Central memory CD8-positive, alpha-beta T cell (primary cell): ENCODE data around the gene SUPT6H.

Source experiments
- ATAC-seq: fragments of 150-1000 bp; cut with Tn5 transposase; replicated peaks from 2 replicates; pipeline ENCODE4 v1.10.0; 2022; ENCODE audit warnings: mild to moderate bottlenecking, moderate FRiP score, moderate number of reproducible peaks; ENCODE audit not compliant: poor library complexity, severe bottlenecking; ENCODE audit errors: extremely low read depth
- DNase-seq, 2 donors: peaks; one replicate each; pipeline ENCODE4 v3.0.0; 2021; ENCODE audit warnings: low spot score in 2 of 2
- H3K27ac Mint-ChIP-seq: one replicate; pipeline ENCODE4 v1.8.0; 2022; ENCODE audit warnings: low read depth, mild to moderate bottlenecking, moderate library complexity, mixed read lengths
- H3K27me3 Mint-ChIP-seq: one replicate; pipeline ENCODE4 v1.8.0; 2022; ENCODE audit warnings: mixed read lengths
- H3K36me3 Mint-ChIP-seq: one replicate; pipeline ENCODE4 v1.8.0; 2022; ENCODE audit warnings: mild to moderate bottlenecking, moderate library complexity, mixed read lengths; ENCODE audit not compliant: insufficient read depth
- H3K4me1 Mint-ChIP-seq: one replicate; pipeline ENCODE4 v1.8.0; 2022; ENCODE audit warnings: mixed read lengths
- H3K4me3 Mint-ChIP-seq: one replicate; pipeline ENCODE4 v1.8.0; 2022; ENCODE audit warnings: mild to moderate bottlenecking, moderate library complexity, mixed read lengths
- H3K9me3 Mint-ChIP-seq: one replicate; pipeline ENCODE4 v1.8.0; 2022; ENCODE audit warnings: mixed read lengths

The SUPT6H gene

DNA sequence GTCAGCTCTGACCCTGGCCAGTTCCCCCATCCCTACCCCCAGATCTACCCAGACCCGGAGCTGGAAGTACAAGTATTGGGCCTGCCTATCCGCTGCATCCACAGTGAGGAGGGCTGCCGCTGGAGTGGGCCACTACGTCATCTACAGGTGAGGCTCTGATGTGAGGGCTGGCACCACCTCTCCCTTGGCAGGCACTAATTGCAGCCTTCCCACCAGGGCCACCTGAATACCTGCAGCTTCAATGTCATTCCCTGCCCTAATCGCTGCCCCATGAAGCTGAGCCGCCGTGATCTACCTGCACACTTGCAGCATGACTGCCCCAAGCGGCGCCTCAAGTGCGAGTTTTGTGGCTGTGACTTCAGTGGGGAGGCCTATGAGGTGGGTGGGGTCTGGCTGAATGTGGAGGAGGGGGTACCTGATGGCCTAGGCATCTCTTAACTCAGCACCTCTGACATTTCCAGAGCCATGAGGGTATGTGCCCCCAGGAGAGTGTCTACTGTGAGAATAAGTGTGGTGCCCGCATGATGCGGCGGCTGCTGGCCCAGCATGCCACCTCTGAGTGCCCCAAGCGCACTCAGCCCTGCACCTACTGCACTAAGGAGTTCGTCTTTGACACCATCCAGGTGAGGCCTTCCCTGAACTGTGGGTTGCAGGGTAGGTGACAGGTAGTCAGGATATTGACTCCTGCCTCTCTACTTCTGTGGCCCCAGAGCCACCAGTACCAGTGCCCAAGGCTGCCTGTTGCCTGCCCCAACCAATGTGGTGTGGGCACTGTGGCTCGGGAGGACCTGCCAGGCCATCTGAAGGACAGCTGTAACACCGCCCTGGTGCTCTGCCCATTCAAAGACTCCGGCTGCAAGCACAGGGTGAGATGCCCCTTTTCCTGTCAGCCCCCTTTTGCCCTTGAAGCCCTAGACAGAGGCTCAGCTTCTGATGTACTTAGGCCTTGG lies 86.1 kb downstream of the SUPT6H start:
- DNase-seq (no peak), ATAC-seq (no peak)
- H3K4me3 Mint-ChIP-seq = no peak overlapping the region
- no peaks in the 10 kb centered on the region for H3K27me3 Mint-ChIP-seq
- H3K4me1 Mint-ChIP-seq = peaks cover 21% of the 10 kb centered on the region
- peaks cover 17% of the 10 kb centered on the region for H3K36me3 Mint-ChIP-seq
- no peaks in the 10 kb centered on the region for H3K9me3 Mint-ChIP-seq
- H3K27ac Mint-ChIP-seq = peak overlapping the region; percentile 41

DNA sequence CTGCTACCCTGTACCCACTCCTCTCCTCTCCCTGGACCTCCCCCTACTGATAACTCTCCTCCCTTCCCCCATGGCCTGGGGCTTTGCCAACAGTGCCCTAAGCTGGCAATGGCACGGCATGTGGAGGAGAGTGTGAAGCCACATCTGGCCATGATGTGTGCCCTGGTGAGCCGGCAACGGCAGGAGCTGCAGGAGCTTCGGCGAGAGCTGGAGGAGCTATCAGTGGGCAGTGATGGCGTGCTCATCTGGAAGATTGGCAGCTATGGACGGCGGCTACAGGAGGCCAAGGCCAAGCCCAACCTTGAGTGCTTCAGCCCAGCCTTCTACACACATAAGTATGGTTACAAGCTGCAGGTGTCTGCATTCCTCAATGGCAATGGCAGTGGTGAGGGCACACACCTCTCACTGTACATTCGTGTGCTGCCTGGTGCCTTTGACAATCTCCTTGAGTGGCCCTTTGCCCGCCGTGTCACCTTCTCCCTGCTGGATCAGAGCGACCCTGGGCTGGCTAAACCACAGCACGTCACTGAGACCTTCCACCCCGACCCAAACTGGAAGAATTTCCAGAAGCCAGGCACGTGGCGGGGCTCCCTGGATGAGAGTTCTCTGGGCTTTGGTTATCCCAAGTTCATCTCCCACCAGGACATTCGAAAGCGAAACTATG lies 87.0 kb downstream of the SUPT6H start:
- Mint-ChIP-seq H3K36me3 (peaks cover 16% of the 10 kb centered on the region), H3K9me3 (no peaks in the 10 kb centered on the region), H3K4me3 (no peak overlapping the region), H3K27me3 (no peaks in the 10 kb centered on the region), H3K4me1 (peaks cover 21% of the 10 kb centered on the region), H3K27ac (peak overlapping the region; percentile 41)
- DNase-seq (no peak), ATAC-seq (no peak)

DNA sequence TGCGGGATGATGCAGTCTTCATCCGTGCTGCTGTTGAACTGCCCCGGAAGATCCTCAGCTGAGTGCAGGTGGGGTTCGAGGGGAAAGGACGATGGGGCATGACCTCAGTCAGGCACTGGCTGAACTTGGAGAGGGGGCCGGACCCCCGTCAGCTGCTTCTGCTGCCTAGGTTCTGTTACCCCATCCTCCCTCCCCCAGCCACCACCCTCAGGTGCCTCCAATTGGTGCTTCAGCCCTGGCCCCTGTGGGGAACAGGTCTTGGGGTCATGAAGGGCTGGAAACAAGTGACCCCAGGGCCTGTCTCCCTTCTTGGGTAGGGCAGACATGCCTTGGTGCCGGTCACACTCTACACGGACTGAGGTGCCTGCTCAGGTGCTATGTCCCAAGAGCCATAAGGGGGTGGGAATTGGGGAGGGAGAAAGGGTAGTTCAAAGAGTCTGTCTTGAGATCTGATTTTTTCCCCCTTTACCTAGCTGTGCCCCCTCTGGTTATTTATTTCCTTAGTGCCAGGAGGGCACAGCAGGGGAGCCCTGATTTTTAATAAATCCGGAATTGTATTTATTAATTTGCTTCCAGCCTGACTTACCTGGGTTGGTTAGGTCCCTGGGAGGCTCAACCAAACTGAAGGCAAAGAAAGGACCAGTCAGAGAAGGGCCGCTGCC lies 87.6 kb downstream of the SUPT6H start:
- no peaks in the 10 kb centered on the region for H3K27me3 Mint-ChIP-seq
- no peak overlapping the region for H3K4me3 Mint-ChIP-seq
- DNase-seq (no peak), ATAC-seq (no peak)
- peaks cover 18% of the 10 kb centered on the region for H3K4me1 Mint-ChIP-seq
- peaks cover 12% of the 10 kb centered on the region for H3K36me3 Mint-ChIP-seq
- no peaks in the 10 kb centered on the region for H3K9me3 Mint-ChIP-seq
- no peak overlapping the region for H3K27ac Mint-ChIP-seq

DNA sequence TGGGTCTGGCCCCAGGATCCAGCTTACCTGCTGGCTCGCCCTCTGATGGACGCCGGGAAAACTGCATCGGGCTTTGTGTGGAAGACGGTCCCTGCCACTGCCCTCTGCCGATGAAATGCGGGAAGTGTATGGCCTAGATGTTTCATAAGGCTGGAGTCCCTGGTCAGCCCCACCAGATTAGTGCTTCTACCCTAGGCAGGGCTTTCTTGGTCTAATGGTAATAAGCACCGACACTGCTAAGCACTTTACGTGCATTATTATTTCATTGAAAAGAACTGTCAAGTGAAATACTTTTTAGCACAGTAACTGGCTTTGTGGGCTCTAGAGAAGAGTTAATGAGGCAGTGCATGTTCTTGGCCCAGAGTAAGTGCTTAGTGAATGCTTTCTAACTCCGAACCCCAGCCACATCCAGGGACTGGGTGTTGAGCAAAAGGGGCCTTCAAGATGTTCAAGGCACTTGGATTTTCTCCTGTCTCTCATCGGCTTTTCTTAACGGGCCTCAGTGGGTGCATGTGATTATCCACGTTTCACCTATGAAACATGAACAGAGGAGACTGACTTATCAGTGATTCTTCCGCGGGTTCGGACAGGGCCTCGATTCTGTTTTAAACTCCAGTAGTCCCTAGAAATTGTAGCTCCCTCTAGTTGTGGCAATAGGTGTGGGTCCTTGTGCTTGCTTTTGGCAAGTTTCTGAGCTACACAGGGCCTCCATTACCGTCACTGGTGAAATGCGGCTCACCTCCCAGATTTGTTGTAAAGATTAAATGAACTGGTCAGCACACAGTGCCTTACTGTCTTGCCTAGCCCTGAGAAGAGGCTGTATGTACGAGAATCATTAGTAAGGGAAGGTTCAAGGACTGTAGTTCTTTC lies 88.4 kb downstream of the SUPT6H start:
- Mint-ChIP-seq H3K27ac (no peak overlapping the region), H3K9me3 (no peaks in the 10 kb centered on the region), H3K27me3 (no peaks in the 10 kb centered on the region), H3K36me3 (peaks cover 6% of the 10 kb centered on the region), H3K4me3 (no peak overlapping the region), H3K4me1 (peaks cover 10% of the 10 kb centered on the region)
- DNase-seq = peak; percentile 81 to 87
- peak; percentile 70 for ATAC-seq

DNA sequence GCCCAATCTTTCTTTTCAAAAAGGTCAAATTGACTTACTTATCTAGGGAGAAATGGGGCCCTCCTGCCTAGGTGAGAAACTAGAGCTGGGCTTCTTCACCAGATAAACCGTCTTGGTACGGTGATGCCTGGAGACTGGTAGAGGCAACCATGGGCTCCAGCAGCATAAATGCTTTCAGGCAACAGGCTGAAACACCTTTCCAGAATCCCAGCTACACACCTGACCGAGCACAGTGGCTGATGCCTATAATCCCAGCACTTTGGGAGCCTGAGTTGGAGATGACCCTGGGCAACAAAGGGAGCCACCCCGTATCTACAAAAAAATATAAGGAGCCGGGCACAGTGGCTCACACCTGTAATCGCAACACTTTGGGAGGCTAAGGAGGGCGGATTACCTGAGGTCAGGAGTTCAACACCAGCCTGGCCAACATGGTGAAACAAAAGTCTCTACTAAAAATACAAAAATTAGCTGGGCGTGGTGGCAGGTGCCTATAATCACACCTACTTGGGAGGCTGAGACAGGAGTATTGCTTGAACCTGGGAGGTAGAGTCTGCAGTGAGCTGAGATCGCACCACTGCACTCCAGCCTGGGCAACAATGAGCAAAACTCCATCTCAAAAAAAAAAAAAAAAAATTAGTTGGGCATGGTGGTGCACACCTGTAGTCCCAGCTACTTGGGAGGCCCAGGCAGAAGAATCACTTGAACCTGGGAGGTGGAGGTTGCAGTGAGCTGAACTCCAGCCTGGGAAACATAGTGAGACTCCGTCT lies 89.8 kb downstream of the SUPT6H start:
- no peaks in the 10 kb centered on the region for H3K27me3 Mint-ChIP-seq
- no peaks in the 10 kb centered on the region for H3K9me3 Mint-ChIP-seq
- no peaks in the 10 kb centered on the region for H3K4me1 Mint-ChIP-seq
- peak overlapping the region; percentile 49 for H3K27ac Mint-ChIP-seq
- no peak overlapping the region for H3K4me3 Mint-ChIP-seq
- DNase-seq = no peak
- no peak for ATAC-seq
- H3K36me3 Mint-ChIP-seq = peaks cover 7% of the 10 kb centered on the region
